Head of caudate nucleus (tissue), 42 donors: ENCODE results near the gene PHLPP1.
"Not testable (repeated sequence)": the region's sequence is repeated elsewhere in the genome, so short reads cannot be mapped to it uniquely, and the experiment has no call there.

ENCODE experiments used
- DNase-seq, 42 donors: peaks; one replicate each; pipeline versions ENCODE4 v3.0.0 to v3.0.0-alpha.2; 2020 to 2021; ENCODE audit warnings: mixed read lengths in 7 of 42
- intact Hi-C: fragments of 100-400 bp; cut with DNase I; formaldehyde crosslinking; loops from one replicate; pipeline ENCODE4 v1.15.0; 2022

Gene PHLPP1

GRCh38 chr18:62715436-62715758, at the start of gene PHLPP1:
PHLPP1 (plus strand) TSS chr18:62715541; CDS start chr18:62715684, 143 bp downstream.
- intact Hi-C loops, result loop anchor here (2.0 to 10.0 kb wide), 4 partner anchors 101 to 269 kb away; partner anchors contain the start of gene ZCCHC2
- no peak for DNase-seq

GRCh38 chr18:62669225-62669624, 46.1 kb upstream of the PHLPP1 start:
- intact Hi-C loops, result no loop called here
- DNase-seq, result no peak

GRCh38 chr18:62670573-62670972, 44.8 kb upstream of the PHLPP1 start:
- intact Hi-C loops, result no loop called here
- DNase-seq, result no peak

- DNase-seq, result no peak
- intact Hi-C loops, result no loop called here
Observed at GRCh38 chr18:62672600-62672999, 42.7 kb upstream of the PHLPP1 start.

GRCh38 chr18:62678847-62679485, 36.4 kb upstream of the PHLPP1 start:
- intact Hi-C loops, result no loop called here
- DNase-seq, result peak in 1 of 42 donors; percentile 33

GRCh38 chr18:62682371-62682770, 33.0 kb upstream of the PHLPP1 start:
- peak in 2 of 42 donors; percentile 19 to 43 for DNase-seq

GRCh38 chr18:62683935-62684334, 31.4 kb upstream of the PHLPP1 start:
- intact Hi-C loops, result no loop called here
- DNase-seq, result no peak

More at GRCh38 chr18:62682371-62682770, 33.0 kb upstream of the PHLPP1 start:
- intact Hi-C loops, result no loop called here

GRCh38 chr18:62688743-62689317, 26.5 kb upstream of the PHLPP1 start:
- peak in 1 of 42 donors; percentile 42 for DNase-seq
- intact Hi-C loops, result no loop called here

- intact Hi-C loops, result no loop called here
- DNase-seq, result peak; percentile 51 to 96 (median 84)
Observed at GRCh38 chr18:62690236-62690815, 25.0 kb upstream of the PHLPP1 start.

- intact Hi-C loops, result no loop called here
- no peak for DNase-seq
Observed at GRCh38 chr18:62693659-62694058, 21.7 kb upstream of the PHLPP1 start.

- DNase-seq, result peak in 1 of 42 donors; percentile 29
- intact Hi-C loops, result no loop called here
Observed at GRCh38 chr18:62697636-62698035, 17.7 kb upstream of the PHLPP1 start.

- no peak for DNase-seq
- intact Hi-C loops, result no loop called here
Observed at GRCh38 chr18:62702259-62702658, 13.1 kb upstream of the PHLPP1 start.

- peak in 24 of 42 donors; percentile 13 to 77 (median 48) for DNase-seq
- intact Hi-C loops, result not testable (repeated sequence)
Observed at GRCh38 chr18:62706879-62707278, 8.5 kb upstream of the PHLPP1 start.

GRCh38 chr18:62709908-62710307, 5.4 kb upstream of the PHLPP1 start:
- intact Hi-C loops, result loop anchor here (10.0 kb wide), 1 partner anchor 95 kb away; no protein-coding TSS in a partner anchor
- not testable (repeated sequence) for DNase-seq

- no peak for DNase-seq
- intact Hi-C loops, result loop anchor here (10.0 kb wide), 1 partner anchor 96 kb away; no protein-coding TSS in a partner anchor
Observed at GRCh38 chr18:62710417-62710816, 4.9 kb upstream of the PHLPP1 start.

- no peak for DNase-seq
- intact Hi-C loops, result loop anchor here (10.0 kb wide), 1 partner anchor 97 kb away; no protein-coding TSS in a partner anchor
Observed at GRCh38 chr18:62711781-62712180, 3.6 kb upstream of the PHLPP1 start.

GRCh38 chr18:62713651-62714247, 1.6 kb upstream of the PHLPP1 start:
- DNase-seq, result no peak
- intact Hi-C loops, result loop anchor here (2.0 to 10.0 kb wide), 3 partner anchors 99 to 271 kb away; no protein-coding TSS in a partner anchor

GRCh38 chr18:62714671-62715435, 488 bp upstream of the PHLPP1 start:
- intact Hi-C loops, result loop anchor here (2.0 to 10.0 kb wide), 4 partner anchors 100 to 270 kb away; partner anchors contain the start of gene ZCCHC2

More at GRCh38 chr18:62714671-62715435, 488 bp upstream of the PHLPP1 start:
- peak; percentile 97 to 100 (median 100) for DNase-seq
